GM12878 (cell line): ENCODE measurements around the gene TMEM86B.

Experiments
- BHLHE40 ChIP-seq, 2 experiments: fragments of 450-650 bp in 1 of 2; IDR thresholded peaks; 2 replicates each; pipeline ENCODE4 v1.6.1; 2011 to 2017; ENCODE audit warnings: low read depth in 2 of 2, borderline replicate concordance in 1 of 2, improper control_type of control experiment in 1 of 2, low read length in 1 of 2, mild to moderate bottlenecking in 1 of 2
- CBFB ChIP-seq: IDR thresholded peaks from 2 replicates; pipeline ENCODE4 v1.6.1; 2016; ENCODE audit warnings: antibody characterized with exemption, low read depth
- E2F4 ChIP-seq: IDR thresholded peaks from 2 replicates; pipeline ENCODE4 v1.6.1; 2012; ENCODE audit warnings: low read depth, low read length, improper control_type of control experiment
- EZH2 ChIP-seq: IDR thresholded peaks from 2 replicates; pipeline ENCODE4 v1.6.1; 2012; ENCODE audit warnings: low read depth, mild to moderate bottlenecking, control low read depth, inconsistent platforms, low read length, borderline replicate concordance; ENCODE audit not compliant: control insufficient read depth
- NBN ChIP-seq: fragments of 450-650 bp; IDR thresholded peaks from 2 replicates; pipeline ENCODE4 v1.6.1; 2016
- USF2 ChIP-seq: IDR thresholded peaks from 2 replicates; pipeline ENCODE4 v1.6.1; 2011; ENCODE audit warnings: low read depth, low read length, improper control_type of control experiment, borderline replicate concordance

- TF ChIP-seq CBFB (no peak), USF2 (no peak), BHLHE40 (IDR thresholded peaks at IDR 0.05; ENCODE audit: borderline replicate concordance in 1 of 2, low read depth in 2 of 2, low read length in 1 of 2) (no peak), NBN (no peak), EZH2 (no peak), E2F4 (no peak)
These were observed 21.3 kb upstream of the TMEM86B start for GRCh38 chr19:55249841-55250240.
